Lower leg skin (tissue), 4 donors: ENCODE measurements around the gene CFAP221. TPM values are rescaled to one million over a fixed set of nuclear protein-coding genes. Genes with fewer than 3 reads are reported as not detected.

Experiments
- DNase-seq, 2 donors: peaks; one replicate each; pipeline ENCODE4 v3.0.0-alpha.2; 2019; ENCODE audit warnings: low spot score in 2 of 2
- H3K4me3 ChIP-seq: fragments of 200-600 bp; sonication (generic); 2 replicates; pipeline ENCODE4 v1.5.1; 2017; ENCODE audit warnings: mild to moderate bottlenecking, low read depth; ENCODE audit not compliant: poor library complexity, severe bottlenecking
- CTCF ChIP-seq, 3 donors: fragments of 450-650 bp; IDR thresholded peaks; one replicate each; pipeline ENCODE4 v1.5.1; 2016; ENCODE audit warnings: antibody characterized with exemption in 3 of 3, mild to moderate bottlenecking in 3 of 3, moderate library complexity in 2 of 3
- POLR2A ChIP-seq, 2 donors: fragments of 450-650 bp; IDR thresholded peaks; one replicate each; pipeline ENCODE4 v1.6.1; 2016 to 2017; ENCODE audit warnings: antibody characterized with exemption in 2 of 2, mild to moderate bottlenecking in 1 of 2, moderate library complexity in 1 of 2
- WGBS, 2 donors: methylation state at CpG; one replicate each; pipeline ENCODE4 v1.1.5; 2018; 5-methylcytosine and 5-hydroxymethylcytosine counted together
- intact Hi-C: fragments of 100-400 bp; cut with DNase I; formaldehyde crosslinking; loops from one replicate; pipeline ENCODE4 v1.15.0; 2023; ENCODE audit warnings: low total_unique reads
- total RNA-seq, 4 donors: library from RNA; depleted of rRNA; stranded (reverse); fragments of >200 nt; gene quantifications; one replicate each; pipeline ENCODE4 v1.1.0, GENCODE V29; 2016

CFAP221 gene
- total RNA-seq, 4 donors from 2014 or later: not detected

- WGBS, 2 donors: 79 to 95% methylated on average over 1 of the region's 1 CpG
- DNase-seq: no peak
- no peak for TF ChIP-seq CTCF (IDR thresholded peaks at IDR 0.05)
- no peak overlapping the region for H3K4me3 ChIP-seq
- intact Hi-C loops: no loop called here
Observed at GRCh38 chr2:119512946-119513345, 31.3 kb upstream of the CFAP221 start.

GRCh38 chr2:119513832-119514231, 30.4 kb upstream of the CFAP221 start:
- H3K4me3 ChIP-seq: no peak overlapping the region
- intact Hi-C loops: no loop called here
- TF ChIP-seq CTCF (IDR thresholded peaks at IDR 0.05) (no peak), POLR2A (IDR thresholded peaks at IDR 0.05) (no peak)
- DNase-seq: no peak
- 27 to 38% methylated on average over 1 of the region's 1 CpG for WGBS, 2 donors

- no peak overlapping the region for H3K4me3 ChIP-seq
- intact Hi-C loops: no loop called here
- WGBS, 2 donors: 54 to 79% methylated on average over 2 of the region's 2 CpGs
- DNase-seq: no peak
- TF ChIP-seq POLR2A (IDR thresholded peaks at IDR 0.05): no peak
- TF ChIP-seq CTCF (IDR thresholded peaks at IDR 0.05): no peak
Observed at GRCh38 chr2:119516121-119516520, 28.1 kb upstream of the CFAP221 start.

- H3K4me3 ChIP-seq: no peak overlapping the region
- peak; percentile 19 to 84 for DNase-seq
- intact Hi-C loops: no loop called here
- TF ChIP-seq CTCF (IDR thresholded peaks at IDR 0.05) (no peak), POLR2A (IDR thresholded peaks at IDR 0.05) (no peak)
- WGBS, 2 donors: 36 to 39% methylated on average over 7 of the region's 7 CpGs
Observed at GRCh38 chr2:119517433-119517832, 26.8 kb upstream of the CFAP221 start.

- peak in 1 of 2 donors; percentile 40 for DNase-seq
- intact Hi-C loops: no loop called here
- WGBS, 2 donors: 74 to 79% methylated on average over 10 of the region's 10 CpGs
- TF ChIP-seq CTCF (IDR thresholded peaks at IDR 0.05): no peak
- TF ChIP-seq POLR2A (IDR thresholded peaks at IDR 0.05): no peak
- no peak overlapping the region for H3K4me3 ChIP-seq
Observed at GRCh38 chr2:119518401-119519056, 25.7 kb upstream of the CFAP221 start.

- WGBS, 2 donors: 89 to 90% methylated on average over 10 of the region's 10 CpGs
- peak in 1 of 2 donors; percentile 81 for DNase-seq
- intact Hi-C loops: no loop called here
- H3K4me3 ChIP-seq: no peak overlapping the region
- no peak for TF ChIP-seq CTCF (IDR thresholded peaks at IDR 0.05)
- no peak for TF ChIP-seq POLR2A (IDR thresholded peaks at IDR 0.05)
Observed at GRCh38 chr2:119519057-119519408, 25.2 kb upstream of the CFAP221 start.
